HUES6 (cell line): Measurements from ENCODE around the gene THYN1.

ENCODE experiments used
- H3K27ac ChIP-seq: 2 replicates; pipeline ENCODE4 v1.7.0; 2013; ENCODE audit warnings: low read depth, mild to moderate bottlenecking, low read length, inconsistent platforms
- H3K27me3 ChIP-seq: 2 replicates; pipeline ENCODE4 v1.6.1; 2013; ENCODE audit warnings: low read length; ENCODE audit not compliant: control insufficient read depth, insufficient read depth
- H3K36me3 ChIP-seq: 2 replicates; pipeline ENCODE4 v1.6.1; 2013; ENCODE audit warnings: low read length; ENCODE audit not compliant: control insufficient read depth, insufficient read depth
- H3K4me1 ChIP-seq: 2 replicates; pipeline ENCODE4 v1.6.1; 2013; ENCODE audit warnings: low read length; ENCODE audit not compliant: control insufficient read depth, insufficient read depth
- H3K4me3 ChIP-seq: 2 replicates; pipeline ENCODE4 v1.5.1; 2013; ENCODE audit warnings: low read depth, low read length
- H3K9ac ChIP-seq: one replicate; pipeline ENCODE4 v1.6.1; 2013; ENCODE audit warnings: mild to moderate bottlenecking, low read length
- H3K9me3 ChIP-seq: 2 replicates; pipeline ENCODE4 v1.6.1; 2013; ENCODE audit warnings: low read depth, low read length; ENCODE audit not compliant: control insufficient read depth, insufficient read depth

The THYN1 gene

GRCh38 chr11:134231958-134232659, 21.0 kb downstream of the THYN1 start:
- H3K9ac ChIP-seq, result no peak overlapping the region
- no peaks in the 10 kb centered on the region for H3K4me1 ChIP-seq
- H3K27me3 ChIP-seq, result no peaks in the 10 kb centered on the region
- H3K9me3 ChIP-seq, result no peaks in the 10 kb centered on the region
- H3K27ac ChIP-seq, result no peak overlapping the region
- H3K4me3 ChIP-seq, result no peak overlapping the region
- no peaks in the 10 kb centered on the region for H3K36me3 ChIP-seq

DNA sequence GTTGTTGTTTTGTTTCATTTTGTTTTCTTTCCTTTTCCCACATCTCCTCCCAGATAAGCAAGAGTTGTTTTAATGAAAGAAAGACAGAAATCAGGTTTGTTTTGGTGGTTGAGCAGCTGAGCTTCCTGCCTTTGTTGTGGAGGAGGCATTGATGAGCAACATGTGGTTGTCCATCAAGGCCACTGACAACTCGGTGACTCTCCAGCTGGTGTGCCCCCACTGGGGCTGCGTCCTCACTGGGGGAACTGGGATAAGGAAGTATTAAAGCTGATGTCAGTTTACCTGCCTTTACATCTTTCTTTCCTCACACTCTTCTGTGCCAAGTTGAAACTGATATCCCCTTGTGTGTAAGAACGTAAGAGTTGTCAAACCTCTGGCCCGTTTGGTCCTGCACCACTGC, 22.8 kb downstream of the THYN1 start:
- H3K9me3 ChIP-seq, result no peaks in the 10 kb centered on the region
- peaks cover 7% of the 10 kb centered on the region; the same call in 1 of the 2 replicates for H3K27me3 ChIP-seq

DNA sequence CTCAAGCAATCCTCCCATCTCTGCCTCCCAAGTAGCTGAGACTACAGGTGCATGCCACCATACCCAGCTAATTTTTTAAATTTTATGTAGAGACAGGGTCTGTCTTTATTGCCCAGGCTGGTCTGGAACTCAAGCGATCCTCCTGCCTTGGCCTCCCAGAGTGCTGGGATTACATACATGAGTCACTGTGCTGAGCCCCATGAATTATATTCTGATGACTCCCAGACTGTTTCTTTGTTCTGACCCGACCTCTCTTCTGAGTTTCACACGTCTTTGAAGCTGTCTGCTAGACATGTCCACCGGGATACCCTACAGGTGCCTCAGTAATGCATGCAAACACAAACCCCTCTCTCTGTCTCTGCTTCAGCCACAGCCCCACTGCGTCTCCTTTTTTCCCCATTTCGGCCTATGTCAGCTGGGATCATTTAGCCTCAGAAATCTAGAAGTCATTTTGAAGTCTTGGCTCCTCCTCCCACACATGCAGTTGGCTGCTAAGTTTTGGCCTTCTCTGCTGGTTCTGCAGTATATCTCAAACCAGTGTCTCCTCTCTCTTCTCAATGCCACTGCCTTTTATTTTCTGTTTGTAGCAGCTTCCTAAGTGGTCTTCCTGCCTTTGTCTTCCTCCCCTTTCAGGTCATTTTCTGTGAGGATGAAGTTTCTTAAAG, 23.9 kb downstream of the THYN1 start:
- no peaks in the 10 kb centered on the region for H3K36me3 ChIP-seq
- no peak overlapping the region for H3K4me3 ChIP-seq
- peaks cover 7% of the 10 kb centered on the region; the same call in 1 of the 2 replicates for H3K27me3 ChIP-seq
- H3K4me1 ChIP-seq, result peaks cover 12% of the 10 kb centered on the region; the same call in 1 of the 2 replicates
- H3K9me3 ChIP-seq, result no peaks in the 10 kb centered on the region
- no peak overlapping the region for H3K9ac ChIP-seq
- H3K27ac ChIP-seq, result no peak overlapping the region

More for the DNA sequence above, 22.8 kb downstream of the THYN1 start:
- Histone ChIP-seq H3K27ac (no peak overlapping the region), H3K4me3 (no peak overlapping the region), H3K36me3 (no peaks in the 10 kb centered on the region), H3K9ac (no peak overlapping the region), H3K4me1 (peaks cover 12% of the 10 kb centered on the region; the same call in 1 of the 2 replicates)

DNA sequence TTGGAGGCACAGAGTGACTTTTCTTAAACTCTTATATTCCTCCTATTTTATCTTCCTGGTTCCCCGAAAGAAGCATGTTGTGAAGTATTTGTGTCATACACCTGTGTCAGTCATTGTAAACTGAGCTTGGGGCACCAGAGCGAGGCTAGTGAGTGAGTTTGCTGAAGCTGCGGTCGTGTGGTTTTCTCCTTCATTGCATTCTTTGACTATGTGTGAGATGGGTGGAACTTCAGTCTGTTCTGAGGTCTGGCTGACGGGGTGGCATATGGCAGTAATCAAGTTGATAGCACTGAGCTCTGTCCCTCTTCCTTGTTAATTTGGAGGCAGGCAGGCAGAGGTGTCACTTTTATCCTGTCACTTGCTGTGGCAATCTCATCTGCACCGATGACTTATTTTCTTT, 24.5 kb downstream of the THYN1 start:
- Histone ChIP-seq H3K4me3 (no peak overlapping the region), H3K9me3 (no peaks in the 10 kb centered on the region), H3K36me3 (no peaks in the 10 kb centered on the region), H3K27me3 (peaks cover 7% of the 10 kb centered on the region; the same call in 1 of the 2 replicates), H3K27ac (no peak overlapping the region), H3K4me1 (peaks cover 12% of the 10 kb centered on the region; the same call in 1 of the 2 replicates), H3K9ac (no peak overlapping the region)

DNA sequence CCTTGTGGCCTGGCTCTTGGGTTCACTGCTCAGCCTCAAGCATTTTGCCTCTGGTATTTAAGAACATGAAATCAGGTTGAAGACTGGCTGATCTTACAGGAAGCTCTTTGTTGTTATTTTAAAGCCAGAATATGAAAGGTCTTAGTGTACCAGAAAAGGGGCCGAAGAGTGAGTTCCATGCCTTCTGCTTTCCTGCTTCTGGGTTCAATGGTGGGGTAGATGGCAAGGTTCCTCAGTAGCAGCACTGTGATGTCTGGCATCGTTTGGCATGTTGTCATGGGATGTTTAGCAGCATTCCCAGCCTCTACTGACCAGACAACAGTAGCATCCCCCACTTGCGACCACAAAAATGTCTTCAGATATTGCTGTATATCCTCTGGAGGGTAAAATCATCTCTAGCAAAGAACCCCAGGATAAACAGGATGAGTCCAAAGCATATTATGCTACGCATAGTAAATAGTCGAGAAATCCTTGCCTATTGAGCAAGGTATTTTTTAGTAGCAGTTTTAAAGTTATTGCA, 26.3 kb downstream of the THYN1 start:
- Histone ChIP-seq H3K9me3 (no peaks in the 10 kb centered on the region), H3K9ac (no peak overlapping the region), H3K4me3 (no peak overlapping the region), H3K4me1 (peaks cover 21% of the 10 kb centered on the region), H3K27ac (no peak overlapping the region), H3K27me3 (peaks cover 7% of the 10 kb centered on the region; the same call in 1 of the 2 replicates), H3K36me3 (no peaks in the 10 kb centered on the region)

- no peaks in the 10 kb centered on the region for H3K9me3 ChIP-seq
- H3K9ac ChIP-seq, result peak overlapping the region; percentile 72
- peaks cover 7% of the 10 kb centered on the region for H3K36me3 ChIP-seq
- peaks cover 21% of the 10 kb centered on the region for H3K4me1 ChIP-seq
- H3K4me3 ChIP-seq, result peak overlapping the region; percentile 93
- H3K27ac ChIP-seq, result no peak overlapping the region
- H3K27me3 ChIP-seq, result peaks cover 7% of the 10 kb centered on the region; the same call in 1 of the 2 replicates
Observed at GRCh38 chr11:134224710-134225664, 28.2 kb downstream of the THYN1 start.

DNA sequence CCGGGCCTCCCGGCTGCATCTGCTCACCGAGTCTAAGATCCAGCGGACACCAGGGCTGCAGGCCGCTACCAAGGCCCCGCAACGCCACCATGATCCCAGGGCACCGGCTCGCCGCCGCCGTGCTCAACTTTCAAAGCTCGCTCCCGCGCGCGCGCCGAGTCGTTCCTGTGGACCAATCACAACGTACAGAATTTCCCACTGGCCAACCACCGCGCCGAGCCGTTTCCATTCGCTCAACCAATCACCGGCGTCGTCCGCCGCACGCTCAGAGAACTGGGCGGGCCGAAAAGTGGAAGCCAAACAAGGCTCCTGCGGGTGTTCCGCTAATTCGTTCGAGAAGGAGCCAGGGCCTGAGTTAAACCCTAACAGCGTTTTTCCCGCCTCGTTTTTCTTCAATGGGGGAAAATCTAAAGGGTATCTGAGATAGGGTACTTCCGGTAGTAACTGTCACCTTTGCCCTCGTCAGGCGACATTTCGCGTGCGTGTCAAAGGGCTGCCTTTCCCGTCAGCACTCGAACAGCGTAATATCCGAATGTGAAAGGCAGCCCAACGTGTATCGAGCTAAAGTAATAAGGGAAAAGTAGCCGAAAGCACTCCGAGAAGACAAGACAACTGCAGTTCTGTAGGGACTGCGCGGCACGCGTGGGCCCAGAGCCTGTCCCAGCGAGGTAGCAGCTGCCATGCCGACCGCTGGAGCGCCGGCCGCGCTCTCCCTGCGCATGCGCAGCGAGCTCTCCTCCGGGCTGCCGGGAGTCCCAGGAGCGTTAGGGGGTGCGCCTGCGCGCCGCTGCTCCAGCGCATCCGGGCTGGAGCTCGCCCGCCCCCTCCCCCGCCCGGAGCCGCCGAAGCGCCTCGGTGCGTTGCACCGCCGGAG, 29.1 kb downstream of the THYN1 start, which contains the start of the genes NCAPD3 and VPS26B:
NCAPD3 (minus strand) TSS at position 132 of the 874 bp plus-strand sequence; CDS start at position 91, 41 bp downstream.
VPS26B (plus strand) TSS at position 836 of the 874 bp plus-strand sequence. CDS start 452 bp downstream, outside the sequence.
- H3K27ac ChIP-seq, result peak within 1 kb of the TSS; percentile 50; the same call in 1 of the 2 replicates
- peaks cover 13% of the 10 kb centered on the region for H3K36me3 ChIP-seq
- peak within 1 kb of the TSS; percentile 93 for H3K4me3 ChIP-seq
- H3K4me1 ChIP-seq, result peaks cover 21% of the 10 kb centered on the region
- no peaks in the 10 kb centered on the region for H3K9me3 ChIP-seq
- peak within 1 kb of the TSS; percentile 78 for H3K9ac ChIP-seq
- peaks cover 7% of the 10 kb centered on the region; the same call in 1 of the 2 replicates for H3K27me3 ChIP-seq

DNA sequence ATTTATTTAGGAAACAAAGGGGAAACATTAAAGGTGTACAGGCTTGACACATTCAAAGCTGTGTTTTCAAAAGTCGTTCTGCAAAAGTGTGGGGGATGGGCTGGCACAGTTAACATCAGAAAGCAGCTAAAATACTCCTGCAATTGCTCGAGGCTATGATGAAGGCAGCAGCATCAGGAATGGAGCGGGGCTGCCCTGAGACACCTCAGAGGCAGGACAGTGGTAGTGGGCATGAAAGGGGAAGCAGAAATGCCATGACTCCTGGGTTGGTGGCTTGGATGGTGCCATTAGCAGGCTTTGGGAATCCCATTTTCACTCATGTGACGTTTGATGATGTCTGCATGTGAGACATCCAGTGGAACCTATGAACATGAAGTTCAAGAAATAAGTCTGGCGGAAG, 30.0 kb downstream of the THYN1 start:
- Histone ChIP-seq H3K9ac (peak overlapping the region; percentile 78), H3K27ac (peak overlapping the region; percentile 50; the same call in 1 of the 2 replicates), H3K4me3 (peak overlapping the region; percentile 93), H3K9me3 (no peaks in the 10 kb centered on the region), H3K27me3 (peaks cover 7% of the 10 kb centered on the region; the same call in 1 of the 2 replicates), H3K4me1 (peaks cover 21% of the 10 kb centered on the region), H3K36me3 (peaks cover 21% of the 10 kb centered on the region)

- Histone ChIP-seq H3K36me3 (peaks cover 59% of the 10 kb centered on the region), H3K9ac (no peak overlapping the region), H3K9me3 (no peaks in the 10 kb centered on the region), H3K4me1 (no peaks in the 10 kb centered on the region), H3K27ac (no peak overlapping the region), H3K27me3 (no peaks in the 10 kb centered on the region), H3K4me3 (no peak overlapping the region)
Observed at GRCh38 chr11:134216816-134217215, 36.3 kb downstream of the THYN1 start.
